ENCODE results near the gene SLC6A11.
A peak's percentile ranks its signal among the peaks of the same experiment; 100 is the strongest.

The SLC6A11 gene

DNA sequence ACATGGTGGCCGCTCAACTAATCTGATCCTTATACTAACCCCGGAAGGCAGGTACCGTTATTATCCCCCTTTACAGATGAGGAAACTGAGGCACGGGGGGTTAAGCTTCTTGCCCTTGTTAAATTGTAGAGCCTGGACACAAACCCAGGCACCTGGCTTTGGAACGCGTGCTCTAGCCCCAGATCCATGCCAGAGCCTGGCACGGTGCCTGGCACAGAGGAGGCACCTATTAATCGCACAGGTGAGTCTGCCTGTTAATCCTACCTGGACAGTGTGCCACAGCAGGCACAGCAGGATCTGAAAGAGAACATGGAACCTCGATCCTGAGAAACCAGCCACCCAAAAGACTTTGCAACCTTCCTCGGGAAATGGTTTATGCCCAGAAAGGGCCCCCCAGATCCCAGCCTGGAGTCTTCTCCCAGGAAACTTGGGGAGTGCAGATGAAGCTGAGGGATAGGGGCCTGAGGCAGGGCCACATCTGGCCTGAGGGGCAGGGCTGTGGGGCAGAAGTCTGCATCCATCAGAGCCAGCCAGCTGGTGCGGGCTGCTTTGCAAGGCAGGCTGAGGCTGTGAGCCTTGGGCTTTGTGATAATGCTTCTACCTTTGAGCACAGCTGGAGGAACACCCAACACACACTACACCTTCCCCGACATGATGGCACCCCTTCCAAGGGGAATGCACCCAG is 121.3 kb downstream of the SLC6A11 start:
- no peak for DNase-seq
- Histone ChIP-seq H3K9me3 (no peaks in the 10 kb centered on the region), H3K4me1 (no peaks in the 10 kb centered on the region), H3K36me3 (no peaks in the 10 kb centered on the region), H3K27me3 (no peaks in the 10 kb centered on the region), H3K4me3 (ENCODE audit: low read depth, low read length) (no peak overlapping the region)
- TF ChIP-seq, protein P1, sequence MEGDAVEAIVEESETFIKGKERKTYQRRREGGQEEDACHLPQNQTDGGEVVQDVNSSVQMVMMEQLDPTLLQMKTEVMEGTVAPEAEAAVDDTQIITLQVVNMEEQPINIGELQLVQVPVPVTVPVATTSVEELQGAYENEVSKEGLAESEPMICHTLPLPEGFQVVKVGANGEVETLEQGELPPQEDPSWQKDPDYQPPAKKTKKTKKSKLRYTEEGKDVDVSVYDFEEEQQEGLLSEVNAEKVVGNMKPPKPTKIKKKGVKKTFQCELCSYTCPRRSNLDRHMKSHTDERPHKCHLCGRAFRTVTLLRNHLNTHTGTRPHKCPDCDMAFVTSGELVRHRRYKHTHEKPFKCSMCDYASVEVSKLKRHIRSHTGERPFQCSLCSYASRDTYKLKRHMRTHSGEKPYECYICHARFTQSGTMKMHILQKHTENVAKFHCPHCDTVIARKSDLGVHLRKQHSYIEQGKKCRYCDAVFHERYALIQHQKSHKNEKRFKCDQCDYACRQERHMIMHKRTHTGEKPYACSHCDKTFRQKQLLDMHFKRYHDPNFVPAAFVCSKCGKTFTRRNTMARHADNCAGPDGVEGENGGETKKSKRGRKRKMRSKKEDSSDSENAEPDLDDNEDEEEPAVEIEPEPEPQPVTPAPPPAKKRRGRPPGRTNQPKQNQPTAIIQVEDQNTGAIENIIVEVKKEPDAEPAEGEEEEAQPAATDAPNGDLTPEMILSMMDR (IDR thresholded peaks at IDR 0.05; ENCODE audit: low read depth, low read length) = no peak

DNA sequence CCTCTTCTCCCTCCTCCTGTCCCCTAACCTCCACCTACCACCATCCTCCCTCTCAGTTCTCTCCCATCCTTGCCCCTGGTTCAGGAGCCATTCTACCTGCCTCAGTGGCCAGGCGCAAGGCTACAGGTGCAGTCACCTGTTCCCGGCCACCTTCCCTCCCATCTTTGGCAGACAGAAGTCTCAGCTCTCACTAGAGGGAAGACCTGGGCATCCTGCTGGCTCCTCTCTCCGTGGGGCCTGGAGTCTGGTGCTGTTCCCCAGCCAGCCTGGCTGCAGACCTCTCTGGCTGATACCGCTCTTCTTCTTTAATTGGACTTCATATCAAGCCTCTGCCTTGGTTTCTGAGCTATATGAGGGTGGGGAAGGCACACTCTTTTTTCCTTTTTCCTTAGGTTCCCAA is 123.5 kb downstream of the SLC6A11 start:
- H3K27me3 ChIP-seq = no peaks in the 10 kb centered on the region
- H3K9me3 ChIP-seq = no peaks in the 10 kb centered on the region
- no peak overlapping the region for H3K4me3 ChIP-seq (ENCODE audit: low read depth, low read length)
- TF ChIP-seq, protein P1 (IDR thresholded peaks at IDR 0.05; ENCODE audit: low read depth, low read length) = no peak
- H3K36me3 ChIP-seq = no peaks in the 10 kb centered on the region
- DNase-seq = no peak
- no peaks in the 10 kb centered on the region for H3K4me1 ChIP-seq

DNA sequence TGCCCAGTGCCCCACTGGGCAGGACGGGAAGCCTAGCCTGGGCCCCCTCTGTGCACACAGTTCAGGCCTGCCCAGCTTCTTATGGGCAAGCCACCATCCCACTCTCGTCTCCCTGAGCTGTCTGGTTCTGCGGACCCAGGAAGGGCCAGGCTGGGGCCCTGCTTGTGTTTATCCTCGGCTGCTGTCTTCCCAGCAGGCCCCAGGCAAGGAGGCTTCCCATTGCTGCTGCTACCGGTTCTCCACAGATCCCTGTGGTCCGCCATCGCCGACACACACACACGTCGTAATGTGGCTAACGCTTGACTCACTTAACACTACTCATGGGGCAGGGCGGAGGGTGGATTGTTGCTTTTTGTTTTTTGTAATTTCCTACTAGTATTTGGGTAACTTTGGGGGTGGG is 124.1 kb downstream of the SLC6A11 start:
- DNase-seq = no peak
- no peaks in the 10 kb centered on the region for H3K4me1 ChIP-seq
- H3K36me3 ChIP-seq = no peaks in the 10 kb centered on the region
- TF ChIP-seq, protein P1 (IDR thresholded peaks at IDR 0.05; ENCODE audit: low read depth, low read length) = no peak
- H3K4me3 ChIP-seq (ENCODE audit: low read depth, low read length) = no peak overlapping the region
- H3K9me3 ChIP-seq = no peaks in the 10 kb centered on the region
- H3K27me3 ChIP-seq = no peaks in the 10 kb centered on the region

DNA sequence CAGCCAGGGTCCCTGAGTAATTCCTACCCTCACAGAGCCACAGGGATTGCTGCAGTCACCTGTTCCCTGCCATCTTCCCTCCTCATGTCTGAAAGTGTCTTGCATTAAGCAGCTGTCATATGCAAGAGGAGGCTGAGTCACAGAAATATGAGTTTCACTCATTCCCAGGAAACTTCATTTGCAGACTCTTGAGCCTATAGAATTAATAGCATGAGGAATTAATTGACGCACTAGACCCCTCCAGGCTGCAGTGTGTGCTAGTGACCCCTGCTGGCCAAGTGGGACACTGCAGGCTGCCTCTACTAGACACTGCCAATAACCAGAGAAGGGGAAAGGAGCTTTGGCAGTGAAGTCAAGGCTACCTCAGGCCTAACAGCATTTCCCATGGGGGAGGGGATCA is 125.9 kb downstream of the SLC6A11 start:
- Histone ChIP-seq H3K9me3 (no peaks in the 10 kb centered on the region), H3K27me3 (no peaks in the 10 kb centered on the region), H3K4me3 (ENCODE audit: low read depth, low read length) (no peak overlapping the region), H3K36me3 (no peaks in the 10 kb centered on the region), H3K4me1 (no peaks in the 10 kb centered on the region)
- DNase-seq = no peak
- TF ChIP-seq, protein P1 (IDR thresholded peaks at IDR 0.05; ENCODE audit: low read depth, low read length) = peak; percentile 59

DNA sequence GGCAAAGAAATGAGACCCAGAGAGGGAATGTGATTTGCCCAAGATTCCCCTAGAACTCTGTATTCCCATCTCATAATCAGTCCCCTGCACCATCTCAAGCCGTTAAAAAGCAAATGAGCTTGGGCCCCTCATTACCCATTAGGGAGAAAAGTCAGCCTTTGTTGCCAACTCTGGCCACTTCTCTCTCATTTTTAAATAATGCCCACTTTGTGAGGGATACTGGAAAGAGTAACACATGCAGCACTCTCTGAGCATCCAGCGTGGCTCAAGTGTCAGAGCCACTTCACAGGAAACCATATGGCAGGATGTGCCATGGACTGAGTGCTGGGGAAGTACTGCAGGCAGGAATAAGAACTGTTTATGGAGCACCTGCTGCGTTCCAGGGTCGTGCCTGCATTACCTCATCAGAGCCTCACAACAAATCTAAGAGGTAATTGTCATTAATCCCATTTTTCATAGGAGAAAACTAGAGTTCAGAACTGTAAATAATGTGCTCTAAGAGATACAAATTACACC is 126.7 kb downstream of the SLC6A11 start:
- Histone ChIP-seq H3K9me3 (no peaks in the 10 kb centered on the region), H3K27me3 (no peaks in the 10 kb centered on the region), H3K4me1 (no peaks in the 10 kb centered on the region), H3K4me3 (ENCODE audit: low read depth, low read length) (no peak overlapping the region), H3K36me3 (no peaks in the 10 kb centered on the region)
- DNase-seq = no peak
- TF ChIP-seq, protein P1 (IDR thresholded peaks at IDR 0.05; ENCODE audit: low read depth, low read length) = no peak

DNA sequence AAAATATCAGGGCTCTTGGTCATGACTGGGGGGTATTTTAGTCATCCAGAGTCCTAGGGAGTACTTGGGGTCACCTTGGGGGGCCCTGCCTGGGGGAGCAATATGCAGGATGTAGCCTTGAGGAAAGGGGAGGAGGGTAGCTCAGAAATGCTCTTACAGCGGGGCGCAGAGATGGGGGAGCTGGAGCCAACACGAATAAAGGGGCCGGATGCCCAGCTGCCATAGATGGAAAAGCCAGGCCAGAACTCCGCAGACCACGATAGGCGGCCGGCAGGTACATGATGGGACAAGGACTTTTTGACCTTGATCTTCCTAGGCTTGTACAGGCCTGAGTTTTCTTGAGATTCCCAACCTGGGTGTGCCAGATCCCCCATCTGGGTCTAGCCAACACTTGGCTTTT is 128.8 kb downstream of the SLC6A11 start:
- Histone ChIP-seq H3K9me3 (no peaks in the 10 kb centered on the region), H3K4me1 (no peaks in the 10 kb centered on the region), H3K27me3 (no peaks in the 10 kb centered on the region), H3K36me3 (no peaks in the 10 kb centered on the region), H3K4me3 (ENCODE audit: low read depth, low read length) (no peak overlapping the region)
- no peak for DNase-seq
- TF ChIP-seq, protein P1 (IDR thresholded peaks at IDR 0.05; ENCODE audit: low read depth, low read length) = no peak

Measured in BE2C (cell line).